K562 (cell line): ENCODE results near the gene TENM4. TPM values are rescaled to one million over a fixed set of nuclear protein-coding genes. Genes with fewer than 3 reads are reported as not detected.

Experiments
- E4F1 ChIP-seq: fragments of 250-450 bp; sonication (Bioruptor Pico); IDR thresholded peaks from 2 replicates; pipeline ENCODE4 v1.5.0; 2021; ENCODE audit warnings: mild to moderate bottlenecking, borderline replicate concordance
- GABPB1 ChIP-seq: sonication (generic); formaldehyde crosslinking; IDR thresholded peaks from 2 replicates; pipeline ENCODE4 v1.8.0; 2022; ENCODE audit warnings: mild to moderate bottlenecking, missing genetic modification reagents
- MTA1 ChIP-seq: fragments of 450-650 bp; IDR thresholded peaks from 2 replicates; pipeline ENCODE4 v1.6.1; 2017; ENCODE audit warnings: borderline replicate concordance
- ZNF79 ChIP-seq: fragments of 250-450 bp; sonication (Bioruptor Pico); IDR thresholded peaks from 2 replicates; pipeline ENCODE4 v1.4.0; 2020; ENCODE audit warnings: low read depth, mild to moderate bottlenecking, moderate library complexity
- polyA plus RNA-seq, 8 experiments: library from polyadenylated mRNA; depleted of rRNA in 4 of 8; stranded (reverse) in 5 of 8; unstranded in 3 of 8; fragments of >200 nt; fragmentation: Nextera tagmentation in 2 of 8; fragmentation: Illumina TruSeq in 1 of 8; extraction: Ambion mirVana in 2 of 8; extraction: Trizol in 1 of 8; gene quantifications; 2 replicates each; pipeline versions ENCODE4 v1.2.1 to v1.2.3, GENCODE V29; 2011 to 2014; ENCODE audit warnings: inconsistent platforms in 1 of 8, missing spikeins in 1 of 8
- total RNA-seq, 7 experiments: library from RNA; depleted of rRNA in 6 of 7; stranded (reverse); fragments of >200 nt in 6 of 7; fragmentation: Illumina TruSeq in 2 of 7; extraction: Trizol in 2 of 7; gene quantifications; 2 replicates each; pipeline versions ENCODE4 v1.2.1 to v1.2.3, GENCODE V29; 2011 to 2021; ENCODE audit warnings: low replicate concordance in 1 of 7
- TF ChIP-seq, protein P1 (sequence below): fragments of 150-350 bp; IDR thresholded peaks from 2 replicates; pipeline ENCODE4 v1.6.1; 2014; ENCODE audit warnings: low read depth, mild to moderate bottlenecking, low read length, borderline replicate concordance

Gene TENM4
- total and polyA plus RNA-seq, 9 of the 15 experiments (the other 6 are each of a cell fraction or from before 2014, with no cell fraction given) = 0.16 TPM; not detected in 8

GRCh38 chr11:78606667-78607066 lies 834.2 kb downstream of the TENM4 start (continued):
- TF ChIP-seq E4F1 (CRISPR knock-in tag) (no peak), GABPB1 (CRISPR knock-in tag) (no peak), MTA1 (no peak), ZNF79 (no peak)
- TF ChIP-seq, protein P1, sequence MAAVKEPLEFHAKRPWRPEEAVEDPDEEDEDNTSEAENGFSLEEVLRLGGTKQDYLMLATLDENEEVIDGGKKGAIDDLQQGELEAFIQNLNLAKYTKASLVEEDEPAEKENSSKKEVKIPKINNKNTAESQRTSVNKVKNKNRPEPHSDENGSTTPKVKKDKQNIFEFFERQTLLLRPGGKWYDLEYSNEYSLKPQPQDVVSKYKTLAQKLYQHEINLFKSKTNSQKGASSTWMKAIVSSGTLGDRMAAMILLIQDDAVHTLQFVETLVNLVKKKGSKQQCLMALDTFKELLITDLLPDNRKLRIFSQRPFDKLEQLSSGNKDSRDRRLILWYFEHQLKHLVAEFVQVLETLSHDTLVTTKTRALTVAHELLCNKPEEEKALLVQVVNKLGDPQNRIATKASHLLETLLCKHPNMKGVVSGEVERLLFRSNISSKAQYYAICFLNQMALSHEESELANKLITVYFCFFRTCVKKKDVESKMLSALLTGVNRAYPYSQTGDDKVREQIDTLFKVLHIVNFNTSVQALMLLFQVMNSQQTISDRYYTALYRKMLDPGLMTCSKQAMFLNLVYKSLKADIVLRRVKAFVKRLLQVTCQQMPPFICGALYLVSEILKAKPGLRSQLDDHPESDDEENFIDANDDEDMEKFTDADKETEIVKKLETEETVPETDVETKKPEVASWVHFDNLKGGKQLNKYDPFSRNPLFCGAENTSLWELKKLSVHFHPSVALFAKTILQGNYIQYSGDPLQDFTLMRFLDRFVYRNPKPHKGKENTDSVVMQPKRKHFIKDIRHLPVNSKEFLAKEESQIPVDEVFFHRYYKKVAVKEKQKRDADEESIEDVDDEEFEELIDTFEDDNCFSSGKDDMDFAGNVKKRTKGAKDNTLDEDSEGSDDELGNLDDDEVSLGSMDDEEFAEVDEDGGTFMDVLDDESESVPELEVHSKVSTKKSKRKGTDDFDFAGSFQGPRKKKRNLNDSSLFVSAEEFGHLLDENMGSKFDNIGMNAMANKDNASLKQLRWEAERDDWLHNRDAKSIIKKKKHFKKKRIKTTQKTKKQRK = no peak
- TF ChIP-seq, all 486 proteins: peak for 0
